ENCODE data around the gene ANO1. TPM values are rescaled to one million over a fixed set of nuclear protein-coding genes. Genes with fewer than 3 reads are reported as not detected.

ANO1 gene
- polyA plus RNA-seq, 3 donors: not detected

GRCh38 chr11:70029115-70029860 lies 48.8 kb upstream of the ANO1 start:
- H3K4me1 Mint-ChIP-seq: no peaks in the 10 kb centered on the region
- no peaks in the 10 kb centered on the region for H3K36me3 ChIP-seq (replicated peaks in 1 of 2; ENCODE audit: control insufficient read depth in 1 of 2, insufficient read depth in 2 of 2, low read length in 2 of 2)
- no peak overlapping the region for H3K27ac Mint-ChIP-seq
- H3K27me3 ChIP-seq (ENCODE audit: control insufficient read depth in 2 of 2, insufficient read depth in 2 of 2, low read length in 2 of 2): no peaks in the 10 kb centered on the region
- H3K9me3 ChIP-seq (replicated peaks in 1 of 2; ENCODE audit: control insufficient read depth in 1 of 2, insufficient read depth in 1 of 2, low read length in 2 of 2): peaks cover 0 to 7% of the 10 kb centered on the region in 2 donors
- H3K4me1 ChIP-seq (ENCODE audit: control insufficient read depth in 1 of 2, insufficient read depth in 2 of 2, low read length in 2 of 2): no peaks in the 10 kb centered on the region
- peaks cover 3 to 4% (median 4%) of the 10 kb centered on the region in 3 donors for H3K27me3 Mint-ChIP-seq (ENCODE audit: low read depth in 3 of 3)
- H3K9ac ChIP-seq (ENCODE audit: insufficient read depth, low read length, poor library complexity, severe bottlenecking): no peak overlapping the region
- 92% methylated on average over 2 of the region's 14 CpGs for WGBS (ENCODE audit: insufficient coverage)
- intact Hi-C loops (cut with micrococcal nuclease): no loop called here
- H3K4me2 ChIP-seq (replicated peaks; ENCODE audit: extremely low read depth, low read length, poor library complexity, severe bottlenecking): no peak overlapping the region
- no peaks in the 10 kb centered on the region for H3K36me3 Mint-ChIP-seq
- no peaks in the 10 kb centered on the region for H3K9me3 Mint-ChIP-seq
- H4K20me1 ChIP-seq (ENCODE audit: insufficient read depth, low read length): no peaks in the 10 kb centered on the region
- TF ChIP-seq CTCF (IDR thresholded peaks at IDR 0.05): no peak
- H3K4me3 Mint-ChIP-seq: no peak overlapping the region
- no peaks in the 10 kb centered on the region for H3K79me2 ChIP-seq (ENCODE audit: insufficient read depth, low read length)
- no peak overlapping the region for H2AFZ ChIP-seq (ENCODE audit: insufficient read depth, low read depth, low read length, poor library complexity, severe bottlenecking)
- no peak overlapping the region for H3K4me3 ChIP-seq (replicated peaks in 1 of 3; ENCODE audit: low read depth in 2 of 3, low read length in 3 of 3)
- DNase-seq: no peak
- H3K27ac ChIP-seq (ENCODE audit: low read depth in 1 of 2, low read length in 2 of 2): no peak overlapping the region

GRCh38 chr11:70029861-70030380 lies 48.2 kb upstream of the ANO1 start:
- no peaks in the 10 kb centered on the region for H3K4me1 ChIP-seq (ENCODE audit: control insufficient read depth in 1 of 2, insufficient read depth in 2 of 2, low read length in 2 of 2)
- no peaks in the 10 kb centered on the region for H4K20me1 ChIP-seq (ENCODE audit: insufficient read depth, low read length)
- no peaks in the 10 kb centered on the region for H3K4me1 Mint-ChIP-seq
- H3K27ac Mint-ChIP-seq: no peak overlapping the region
- H3K27me3 ChIP-seq (ENCODE audit: control insufficient read depth in 2 of 2, insufficient read depth in 2 of 2, low read length in 2 of 2): no peaks in the 10 kb centered on the region
- no peak overlapping the region for H3K4me3 ChIP-seq (replicated peaks in 1 of 3; ENCODE audit: low read depth in 2 of 3, low read length in 3 of 3)
- H3K9me3 Mint-ChIP-seq: no peaks in the 10 kb centered on the region
- TF ChIP-seq CTCF (IDR thresholded peaks at IDR 0.05): no peak
- H3K36me3 ChIP-seq (replicated peaks in 1 of 2; ENCODE audit: control insufficient read depth in 1 of 2, insufficient read depth in 2 of 2, low read length in 2 of 2): no peaks in the 10 kb centered on the region
- H3K27me3 Mint-ChIP-seq (ENCODE audit: low read depth in 3 of 3): peaks cover 3 to 6% (median 4%) of the 10 kb centered on the region in 3 donors
- no peak overlapping the region for H3K4me3 Mint-ChIP-seq
- H3K36me3 Mint-ChIP-seq: no peaks in the 10 kb centered on the region
- 93% methylated on average over 7 of the region's 9 CpGs for WGBS (ENCODE audit: insufficient coverage)
- no peak overlapping the region for H3K9ac ChIP-seq (ENCODE audit: insufficient read depth, low read length, poor library complexity, severe bottlenecking)
- H3K9me3 ChIP-seq (replicated peaks in 1 of 2; ENCODE audit: control insufficient read depth in 1 of 2, insufficient read depth in 1 of 2, low read length in 2 of 2): peaks cover 0 to 1% of the 10 kb centered on the region in 2 donors
- no peak for DNase-seq
- H3K79me2 ChIP-seq (ENCODE audit: insufficient read depth, low read length): no peaks in the 10 kb centered on the region
- intact Hi-C loops (cut with micrococcal nuclease): no loop called here
- H3K4me2 ChIP-seq (replicated peaks; ENCODE audit: extremely low read depth, low read length, poor library complexity, severe bottlenecking): no peak overlapping the region
- H2AFZ ChIP-seq (ENCODE audit: insufficient read depth, low read depth, low read length, poor library complexity, severe bottlenecking): no peak overlapping the region
- no peak overlapping the region for H3K27ac ChIP-seq (ENCODE audit: low read depth in 1 of 2, low read length in 2 of 2)
